ENCODE data around the gene EID3. TPM values are rescaled to one million over a fixed set of nuclear protein-coding genes. Genes with fewer than 3 reads are reported as not detected.

The EID3 gene
- total RNA-seq, 1 donor from 2014 or later = 2.1 TPM

DNA sequence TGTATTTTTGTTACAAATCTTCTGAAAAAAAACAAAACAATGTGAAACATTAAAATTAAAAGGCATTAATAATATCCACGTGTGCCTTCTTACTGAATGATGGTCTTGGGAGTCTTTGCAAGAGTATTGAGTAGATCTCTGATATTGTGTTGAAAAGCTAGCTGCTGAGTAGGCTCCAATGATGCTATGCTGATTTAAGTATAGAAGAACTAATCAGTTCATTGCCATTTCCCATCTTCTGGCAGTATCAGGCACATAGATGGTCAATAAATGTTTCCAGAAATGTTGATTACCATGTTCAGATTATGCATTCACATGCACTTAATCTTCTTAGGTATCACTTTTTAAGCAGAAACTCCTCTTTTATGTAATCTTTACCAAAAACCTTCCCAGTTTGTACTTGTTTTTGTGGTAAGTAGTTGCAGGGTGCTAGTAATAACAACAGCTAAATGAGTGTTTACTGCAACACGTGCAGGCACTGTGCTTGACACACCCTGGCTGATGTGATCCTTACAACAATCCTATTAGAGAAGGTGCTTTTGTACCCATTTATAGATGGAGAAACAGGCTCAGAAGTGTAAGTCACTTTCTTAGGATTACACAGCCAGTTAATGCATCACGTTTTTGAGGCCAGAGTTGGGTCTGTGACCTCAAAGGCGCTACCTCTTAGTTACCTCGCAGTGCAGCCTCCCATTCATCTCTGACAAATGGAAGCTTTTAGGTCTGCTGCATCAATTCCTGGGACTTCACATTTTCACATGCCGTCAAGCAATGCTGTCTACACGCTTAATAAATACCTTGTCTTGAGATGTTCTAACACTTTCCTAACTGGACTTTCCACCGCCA is 46.9 kb downstream of the EID3 start:
- DNase-seq (ENCODE audit: low spot score) = no peak
- intact Hi-C loops (cut with DNase I) = no loop called here

DNA sequence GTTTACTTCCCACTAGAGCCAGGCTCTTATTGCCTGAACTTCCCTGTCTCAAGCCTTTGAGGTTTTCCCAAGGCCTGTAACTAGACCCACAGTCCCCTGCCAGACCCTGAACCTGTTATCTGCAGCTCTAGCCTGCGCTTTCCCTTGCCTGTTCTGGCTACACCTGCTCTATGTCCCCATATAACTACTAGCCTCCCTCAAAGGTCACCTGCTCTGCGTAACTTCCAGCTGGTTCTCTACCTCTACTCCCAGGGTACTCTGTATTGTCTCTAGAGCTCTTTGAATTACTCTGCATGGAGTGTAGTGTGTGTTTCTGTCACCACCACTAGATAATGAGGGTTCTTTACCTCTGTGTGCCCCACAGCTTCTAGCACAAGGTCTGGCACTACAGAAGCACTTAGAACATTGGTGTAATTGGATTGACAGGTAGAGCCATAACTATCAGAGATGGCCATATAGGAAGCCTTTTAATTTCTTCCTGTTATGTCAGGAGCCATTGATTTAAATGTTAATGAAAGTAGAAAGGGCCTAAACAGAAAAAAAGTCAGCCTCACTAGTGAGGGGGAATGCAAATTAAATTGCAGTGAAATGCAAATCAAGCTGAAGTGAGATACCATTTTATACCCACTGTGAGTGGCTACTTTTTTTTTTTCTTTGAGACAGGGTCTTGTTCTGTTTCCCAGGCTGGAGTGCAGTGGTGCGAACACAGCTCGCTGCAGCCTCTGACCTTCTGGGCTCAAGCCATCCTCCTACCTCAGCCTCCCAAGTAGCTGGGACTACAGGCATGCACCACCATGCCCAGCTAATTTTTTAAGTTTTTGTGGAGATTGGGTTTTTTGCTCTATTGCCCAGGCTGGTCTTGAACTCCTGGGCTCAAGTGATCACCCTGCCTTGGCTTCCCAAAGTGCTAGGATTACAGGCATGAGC is 47.8 kb downstream of the EID3 start:
- DNase-seq (ENCODE audit: low spot score) = no peak

DNA sequence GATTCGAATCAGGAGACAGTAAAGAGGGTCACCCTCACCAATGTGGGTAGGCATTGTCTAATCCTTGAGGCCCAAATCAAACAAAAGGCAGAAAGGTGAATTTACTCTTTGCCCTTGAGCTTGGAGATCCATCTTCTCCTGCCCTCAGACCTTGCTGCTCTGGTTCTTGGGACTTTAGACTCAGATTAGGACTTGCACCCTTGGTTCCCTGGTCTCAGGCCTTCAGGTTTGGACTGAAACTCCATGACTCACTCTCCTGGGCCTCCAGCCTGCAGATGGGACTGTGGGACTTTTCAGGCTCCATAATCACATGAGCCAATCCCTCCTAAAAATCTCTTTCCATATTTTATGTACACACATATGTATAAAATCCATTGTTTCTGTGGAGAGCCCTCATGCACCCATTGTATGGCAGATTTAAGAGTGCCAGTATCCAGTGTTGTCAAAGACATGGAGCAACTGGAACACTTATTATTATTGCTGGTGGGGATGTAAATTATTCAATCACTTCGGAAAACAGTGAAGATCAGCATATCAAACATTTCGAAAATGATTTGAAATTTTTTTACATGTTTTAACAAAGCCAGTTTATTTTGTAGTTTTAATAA is 48.7 kb downstream of the EID3 start:
- DNase-seq (ENCODE audit: low spot score) = no peak
- intact Hi-C loops (cut with DNase I) = no loop called here

More for the DNA sequence above, 47.8 kb downstream of the EID3 start:
- intact Hi-C loops (cut with DNase I) = no loop called here

DNA sequence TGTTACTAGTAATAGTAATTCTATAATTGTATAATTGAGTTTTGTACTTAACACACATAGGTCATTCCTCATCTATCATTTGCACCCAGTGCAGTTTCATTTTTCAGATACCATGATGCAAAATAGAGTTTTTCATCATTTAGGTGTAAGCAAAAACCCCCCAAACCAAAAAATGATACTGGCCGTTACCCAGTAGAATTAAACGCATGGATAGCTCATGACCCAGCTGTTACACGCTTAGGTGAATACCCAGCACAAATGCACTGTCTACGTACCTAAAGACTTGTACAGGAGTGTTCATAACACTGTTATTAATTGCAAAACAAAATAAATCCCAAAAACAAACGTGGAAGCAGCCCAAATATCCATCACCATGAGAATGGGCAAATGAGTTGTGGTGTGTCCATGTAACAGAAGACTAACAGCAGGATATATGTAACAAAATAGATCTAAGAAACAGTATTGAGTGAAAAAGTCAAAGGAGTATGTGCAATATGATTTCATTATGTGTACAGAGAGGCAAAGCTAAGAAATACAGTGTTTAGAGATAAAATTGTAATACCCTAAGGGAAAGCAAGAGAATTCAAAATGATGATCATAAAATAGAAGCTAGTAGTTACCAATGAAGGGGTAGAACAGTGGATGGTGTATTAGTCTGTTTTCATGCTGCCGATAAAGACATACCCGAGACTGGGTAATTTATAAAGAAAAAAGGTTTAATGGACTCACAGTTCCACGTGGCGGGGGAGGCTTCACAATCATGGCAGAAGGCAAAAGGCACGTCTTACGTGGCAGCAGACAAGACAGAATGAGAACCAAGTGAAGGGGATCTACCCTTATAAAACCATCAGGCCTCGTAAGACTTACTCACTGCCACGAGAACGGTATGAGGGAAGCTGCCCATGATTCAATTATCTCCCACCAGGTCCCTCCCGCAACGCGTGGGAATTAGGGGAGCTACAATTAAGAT is 49.8 kb downstream of the EID3 start:
- intact Hi-C loops (cut with DNase I) = no loop called here
- DNase-seq (ENCODE audit: low spot score) = no peak

DNA sequence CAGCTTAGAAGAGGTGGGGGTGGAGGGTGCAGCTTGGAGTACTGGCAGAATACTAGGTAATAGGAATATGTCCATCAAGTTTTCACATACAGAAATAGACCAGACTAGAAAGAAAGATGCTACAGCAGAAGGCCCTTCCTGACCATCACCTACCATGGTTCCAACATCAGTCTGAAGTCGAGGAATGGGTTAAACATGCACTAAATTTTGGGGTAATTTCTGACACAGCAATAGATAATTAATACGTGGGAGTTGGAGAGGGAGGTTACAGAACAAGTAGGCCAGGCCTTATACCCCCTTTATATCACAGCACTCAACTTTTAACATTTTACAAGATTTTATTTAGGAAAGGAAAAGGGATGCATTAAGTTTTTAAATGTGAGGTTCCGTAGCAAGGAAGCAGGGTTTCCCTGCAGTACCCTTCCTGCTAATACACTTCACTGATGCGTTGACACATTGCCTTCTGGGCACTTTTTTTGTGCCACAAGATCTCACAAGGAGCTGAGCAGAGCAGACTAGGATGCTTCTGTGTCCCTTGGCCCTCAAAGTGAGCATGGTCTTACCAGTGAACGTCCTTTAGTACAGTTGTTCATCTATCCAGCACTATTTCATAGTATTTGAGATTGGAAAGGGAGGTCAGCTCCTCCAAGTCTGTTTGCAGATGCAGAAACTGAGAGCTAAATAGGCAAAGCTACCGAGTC is 50.8 kb downstream of the EID3 start:
- no peak for DNase-seq (ENCODE audit: low spot score)
- intact Hi-C loops (cut with DNase I) = no loop called here

Other genes starting within 250 kb of the EID3 start
- 14.4 TPM for gene HCFC2, start 239.2 kb upstream of the EID3 start, total RNA-seq
- 31.1 TPM for gene NFYB, start 165.5 kb upstream of the EID3 start, total RNA-seq
- gene TXNRD1, start 88.0 kb upstream of the EID3 start, total RNA-seq = 121 TPM
- 6.1 TPM for gene CHST11, start 153.2 kb downstream of the EID3 start, total RNA-seq

Data from cardiac septum (tissue), 1 donor.